ENCODE measurements around the gene PRPF31. TPM values are rescaled to one million over a fixed set of nuclear protein-coding genes. Genes with fewer than 3 reads are reported as not detected.

The PRPF31 gene
- total RNA-seq, 1 experiment from 2014 or later = 84.4 TPM

DNA sequence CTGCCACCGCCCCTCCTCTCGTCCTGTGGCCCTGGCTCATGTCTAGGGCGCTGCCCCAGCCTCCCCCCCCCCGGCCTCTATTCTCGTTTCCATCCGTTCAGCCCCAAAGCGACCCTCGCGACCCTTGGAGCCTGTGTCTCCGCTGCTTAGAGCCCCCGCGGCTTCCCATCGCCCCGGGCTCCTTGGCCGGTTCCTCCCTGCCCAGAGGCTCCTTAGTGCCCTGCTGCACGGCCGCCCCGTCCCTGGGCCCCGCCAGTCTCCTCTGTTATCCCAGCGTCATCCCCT is 12.8 kb downstream of the PRPF31 start:
- Mint-ChIP-seq H3K4me3 (no peak overlapping the region), H3K27me3 (ENCODE audit: low read depth) (peaks cover 1% of the 10 kb centered on the region; the same call in 1 of the 2 replicates), H3K4me1 (no peaks in the 10 kb centered on the region), H3K27ac (no peak overlapping the region), H3K9me3 (peaks cover 2 to 3% of the 10 kb centered on the region in 2 experiments; a peak in 2 of 5 replicates), H3K36me3 (ENCODE audit: insufficient read depth in 1 of 3, low read depth in 3 of 3) (peaks cover 34 to 79% (median 69%) of the 10 kb centered on the region in 3 experiments; a peak in 6 of 7 replicates)
- no peak overlapping the region for H3K27ac ChIP-seq (ENCODE audit: insufficient read length, low read depth, low read length)
- H3K9me3 ChIP-seq (ENCODE audit: control insufficient read depth, low read depth, low read length) = peaks cover 1% of the 10 kb centered on the region
- TF ChIP-seq, protein P1, sequence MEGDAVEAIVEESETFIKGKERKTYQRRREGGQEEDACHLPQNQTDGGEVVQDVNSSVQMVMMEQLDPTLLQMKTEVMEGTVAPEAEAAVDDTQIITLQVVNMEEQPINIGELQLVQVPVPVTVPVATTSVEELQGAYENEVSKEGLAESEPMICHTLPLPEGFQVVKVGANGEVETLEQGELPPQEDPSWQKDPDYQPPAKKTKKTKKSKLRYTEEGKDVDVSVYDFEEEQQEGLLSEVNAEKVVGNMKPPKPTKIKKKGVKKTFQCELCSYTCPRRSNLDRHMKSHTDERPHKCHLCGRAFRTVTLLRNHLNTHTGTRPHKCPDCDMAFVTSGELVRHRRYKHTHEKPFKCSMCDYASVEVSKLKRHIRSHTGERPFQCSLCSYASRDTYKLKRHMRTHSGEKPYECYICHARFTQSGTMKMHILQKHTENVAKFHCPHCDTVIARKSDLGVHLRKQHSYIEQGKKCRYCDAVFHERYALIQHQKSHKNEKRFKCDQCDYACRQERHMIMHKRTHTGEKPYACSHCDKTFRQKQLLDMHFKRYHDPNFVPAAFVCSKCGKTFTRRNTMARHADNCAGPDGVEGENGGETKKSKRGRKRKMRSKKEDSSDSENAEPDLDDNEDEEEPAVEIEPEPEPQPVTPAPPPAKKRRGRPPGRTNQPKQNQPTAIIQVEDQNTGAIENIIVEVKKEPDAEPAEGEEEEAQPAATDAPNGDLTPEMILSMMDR (conservative IDR thresholded peaks at IDR 0.05) = no peak
- no peak overlapping the region for H3K9ac ChIP-seq (ENCODE audit: extremely low read depth, insufficient read length, low read length)
- no peak overlapping the region for H3K23ac ChIP-seq (ENCODE audit: insufficient read length, low read depth, low read length)
- H4K20me1 ChIP-seq (ENCODE audit: control insufficient read depth, insufficient read depth, insufficient read length) = no peaks in the 10 kb centered on the region
- no peak overlapping the region for H2BK5ac ChIP-seq (ENCODE audit: insufficient read length, low read length)
- no peak overlapping the region for H3T11ph ChIP-seq (ENCODE audit: low read length)
- H3K27me3 ChIP-seq (ENCODE audit: insufficient read depth, low read length) = no peaks in the 10 kb centered on the region
- no peaks in the 10 kb centered on the region for H3K79me1 ChIP-seq (ENCODE audit: insufficient read depth, low read depth, low read length, poor library complexity, severe bottlenecking)
- H4K91ac ChIP-seq (ENCODE audit: insufficient read length, low read depth, low read length) = no peak overlapping the region
- H3K23me2 ChIP-seq (ENCODE audit: insufficient read length, low read depth, low read length, poor library complexity, severe bottlenecking) = no peaks in the 10 kb centered on the region
- H3K18ac ChIP-seq (ENCODE audit: insufficient read length, low read depth, low read length) = no peak overlapping the region
- no peak overlapping the region for H2BK120ac ChIP-seq (ENCODE audit: low read depth, low read length, poor library complexity, severe bottlenecking)
- H3K4me1 ChIP-seq (ENCODE audit: insufficient read depth, low read length) = no peaks in the 10 kb centered on the region
- no peak overlapping the region for H2BK12ac ChIP-seq (ENCODE audit: insufficient read length, low read depth, low read length)
- H2BK20ac ChIP-seq (ENCODE audit: low read depth, low read length, poor library complexity, severe bottlenecking) = no peak overlapping the region
- no peak overlapping the region for H3K4ac ChIP-seq (ENCODE audit: low read depth, low read length)
- DNase-seq = no peak
- no peak overlapping the region for H4K8ac ChIP-seq (replicated peaks; ENCODE audit: insufficient read length, low read depth, low read length)
- no peak overlapping the region for H3K14ac ChIP-seq (ENCODE audit: insufficient read depth, low read length)
- no peak overlapping the region for H2AK5ac ChIP-seq (ENCODE audit: insufficient read length, low read length)
- H4K5ac ChIP-seq (ENCODE audit: insufficient read length, low read depth, low read length) = no peak overlapping the region
- H2BK15ac ChIP-seq (ENCODE audit: low read depth, low read length) = no peak overlapping the region
- no CpG with 5 or more reads among the region's 20 CpGs for WGBS (ENCODE audit: extremely low coverage, insufficient read length, low lambda C conversion rate)
- no peaks in the 10 kb centered on the region for H3K79me2 ChIP-seq (ENCODE audit: insufficient read depth, low read length)
- no peak overlapping the region for H3K56ac ChIP-seq (ENCODE audit: insufficient read length, low read depth, low read length)
- no peak overlapping the region for H2AFZ ChIP-seq (ENCODE audit: low read length)
- no peak overlapping the region for H3K4me2 ChIP-seq (ENCODE audit: insufficient read depth, insufficient read length, low read length)
